DOHH2 (cell line): ENCODE data around the gene LIFR.

Source experiments
- EZH2phosphoT487 ChIP-seq: fragments of 200-600 bp; sonication (generic); IDR thresholded peaks from 2 replicates; pipeline ENCODE4 v1.6.1; 2017; ENCODE audit warnings: borderline replicate concordance, mild to moderate bottlenecking, antibody characterized with exemption, low read length, moderate library complexity, mixed read lengths
- TF ChIP-seq, protein P1 (sequence below): fragments of 200-600 bp; sonication (generic); IDR thresholded peaks from one replicate; pipeline ENCODE4 v1.5.1; 2014; ENCODE audit warnings: antibody characterized with exemption, mild to moderate bottlenecking, low read depth, low read length; ENCODE audit not compliant: poor library complexity, severe bottlenecking

DNA sequence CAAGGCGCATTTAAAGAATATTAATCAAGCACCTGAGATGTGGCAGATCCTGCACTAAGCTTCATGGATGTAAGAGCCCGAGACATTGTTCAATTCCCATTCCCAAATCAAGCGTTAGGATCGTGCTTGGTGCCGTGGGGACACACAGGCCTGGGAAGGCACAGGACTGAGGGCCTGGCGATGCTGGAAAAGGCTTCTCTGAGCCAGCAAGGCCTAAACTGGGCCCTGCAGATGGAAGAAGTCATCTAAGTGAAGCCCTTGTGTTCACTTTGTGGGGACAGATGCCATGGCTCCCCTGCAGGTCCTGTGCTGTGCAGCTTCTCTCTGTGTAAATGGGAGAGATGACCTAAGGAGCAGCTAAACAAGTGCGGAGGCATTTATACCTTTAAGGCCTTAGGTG is 83.9 kb downstream of the LIFR start:
- TF ChIP-seq EZH2phosphoT487: no peak
- TF ChIP-seq, protein P1, sequence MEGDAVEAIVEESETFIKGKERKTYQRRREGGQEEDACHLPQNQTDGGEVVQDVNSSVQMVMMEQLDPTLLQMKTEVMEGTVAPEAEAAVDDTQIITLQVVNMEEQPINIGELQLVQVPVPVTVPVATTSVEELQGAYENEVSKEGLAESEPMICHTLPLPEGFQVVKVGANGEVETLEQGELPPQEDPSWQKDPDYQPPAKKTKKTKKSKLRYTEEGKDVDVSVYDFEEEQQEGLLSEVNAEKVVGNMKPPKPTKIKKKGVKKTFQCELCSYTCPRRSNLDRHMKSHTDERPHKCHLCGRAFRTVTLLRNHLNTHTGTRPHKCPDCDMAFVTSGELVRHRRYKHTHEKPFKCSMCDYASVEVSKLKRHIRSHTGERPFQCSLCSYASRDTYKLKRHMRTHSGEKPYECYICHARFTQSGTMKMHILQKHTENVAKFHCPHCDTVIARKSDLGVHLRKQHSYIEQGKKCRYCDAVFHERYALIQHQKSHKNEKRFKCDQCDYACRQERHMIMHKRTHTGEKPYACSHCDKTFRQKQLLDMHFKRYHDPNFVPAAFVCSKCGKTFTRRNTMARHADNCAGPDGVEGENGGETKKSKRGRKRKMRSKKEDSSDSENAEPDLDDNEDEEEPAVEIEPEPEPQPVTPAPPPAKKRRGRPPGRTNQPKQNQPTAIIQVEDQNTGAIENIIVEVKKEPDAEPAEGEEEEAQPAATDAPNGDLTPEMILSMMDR: no peak
